ENCODE results near the gene OR10T2.

OR10T2 gene

DNA sequence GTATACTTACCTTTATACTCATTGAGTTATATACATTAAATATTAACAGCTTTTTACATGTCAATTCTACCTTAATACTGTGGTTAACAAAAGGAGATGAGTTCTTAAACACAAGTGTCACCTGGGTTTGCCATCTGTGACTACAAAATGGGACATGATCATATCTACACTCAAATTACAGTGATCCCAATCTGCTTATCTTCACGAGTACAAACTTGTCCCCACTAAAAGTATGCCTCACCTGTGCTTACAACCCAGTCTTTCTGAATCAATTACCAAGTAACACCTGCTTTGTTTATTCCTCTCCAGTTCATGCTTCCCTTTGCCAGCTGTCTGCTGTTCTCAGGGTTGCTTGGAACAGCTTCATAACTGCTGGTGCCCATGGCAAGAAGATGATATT is 36.8 kb downstream of the OR10T2 start:
- TF ChIP-seq TAF1 (IDR thresholded peaks at IDR 0.05; ENCODE audit: borderline replicate concordance, insufficient read depth, low read length) (no peak), REST (IDR thresholded peaks at IDR 0.05; ENCODE audit: insufficient read depth in 1 of 2, low read depth in 2 of 2, low read length in 2 of 2) (no peak), FOXP2 (optimal IDR thresholded peaks at IDR 0.05; ENCODE audit: borderline replicate concordance, extremely low read depth, extremely low read length, insufficient read depth) (no peak), POLR2AphosphoS5 (IDR thresholded peaks at IDR 0.05; ENCODE audit: low read depth, low read length) (no peak), SIN3A (IDR thresholded peaks at IDR 0.05; ENCODE audit: borderline replicate concordance, insufficient read depth, low read length) (no peak)

GRCh38 chr1:158357441-158357840 is 41.8 kb downstream of the OR10T2 start:
- TF ChIP-seq REST (IDR thresholded peaks at IDR 0.05; ENCODE audit: insufficient read depth in 1 of 2, low read depth in 2 of 2, low read length in 2 of 2) (no peak), FOXP2 (optimal IDR thresholded peaks at IDR 0.05; ENCODE audit: borderline replicate concordance, extremely low read depth, extremely low read length, insufficient read depth) (no peak), POLR2AphosphoS5 (IDR thresholded peaks at IDR 0.05; ENCODE audit: low read depth, low read length) (no peak), SIN3A (IDR thresholded peaks at IDR 0.05; ENCODE audit: borderline replicate concordance, insufficient read depth, low read length) (no peak), TAF1 (IDR thresholded peaks at IDR 0.05; ENCODE audit: borderline replicate concordance, insufficient read depth, low read length) (no peak)

GRCh38 chr1:158356616-158357015 is 42.6 kb downstream of the OR10T2 start:
- no peak for TF ChIP-seq TAF1 (IDR thresholded peaks at IDR 0.05; ENCODE audit: borderline replicate concordance, insufficient read depth, low read length)
- TF ChIP-seq FOXP2 (optimal IDR thresholded peaks at IDR 0.05; ENCODE audit: borderline replicate concordance, extremely low read depth, extremely low read length, insufficient read depth), result no peak
- no peak for TF ChIP-seq POLR2AphosphoS5 (IDR thresholded peaks at IDR 0.05; ENCODE audit: low read depth, low read length)
- no peak for TF ChIP-seq SIN3A (IDR thresholded peaks at IDR 0.05; ENCODE audit: borderline replicate concordance, insufficient read depth, low read length)
- no peak for TF ChIP-seq REST (IDR thresholded peaks at IDR 0.05; ENCODE audit: insufficient read depth in 1 of 2, low read depth in 2 of 2, low read length in 2 of 2)

- TF ChIP-seq SIN3A (IDR thresholded peaks at IDR 0.05; ENCODE audit: borderline replicate concordance, insufficient read depth, low read length) (no peak), REST (IDR thresholded peaks at IDR 0.05; ENCODE audit: insufficient read depth in 1 of 2, low read depth in 2 of 2, low read length in 2 of 2) (no peak), FOXP2 (optimal IDR thresholded peaks at IDR 0.05; ENCODE audit: borderline replicate concordance, extremely low read depth, extremely low read length, insufficient read depth) (no peak), TAF1 (IDR thresholded peaks at IDR 0.05; ENCODE audit: borderline replicate concordance, insufficient read depth, low read length) (no peak), POLR2AphosphoS5 (IDR thresholded peaks at IDR 0.05; ENCODE audit: low read depth, low read length) (no peak)
Observed at GRCh38 chr1:158355773-158356285, 43.4 kb downstream of the OR10T2 start.

DNA sequence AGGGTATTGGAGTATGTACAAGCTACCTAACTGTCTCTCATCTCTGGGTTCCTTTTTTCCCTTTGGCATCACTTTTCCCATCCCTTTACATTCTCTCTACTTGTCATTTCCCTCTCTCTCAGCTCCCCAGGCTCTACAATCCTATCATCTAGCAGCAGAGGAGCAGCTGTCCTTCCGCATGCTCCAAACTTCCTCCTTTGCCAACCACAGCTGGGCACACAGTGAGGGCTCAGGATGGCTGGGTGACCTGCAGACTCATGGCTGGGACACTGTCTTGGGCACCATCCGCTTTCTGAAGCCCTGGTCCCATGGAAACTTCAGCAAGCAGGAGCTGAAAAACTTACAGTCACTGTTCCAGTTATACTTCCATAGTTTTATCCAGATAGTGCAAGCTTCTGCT is 45.0 kb downstream of the OR10T2 start:
- TF ChIP-seq SIN3A (IDR thresholded peaks at IDR 0.05; ENCODE audit: borderline replicate concordance, insufficient read depth, low read length), result no peak
- TF ChIP-seq TAF1 (IDR thresholded peaks at IDR 0.05; ENCODE audit: borderline replicate concordance, insufficient read depth, low read length), result no peak
- TF ChIP-seq POLR2AphosphoS5 (IDR thresholded peaks at IDR 0.05; ENCODE audit: low read depth, low read length), result no peak
- TF ChIP-seq REST (IDR thresholded peaks at IDR 0.05; ENCODE audit: insufficient read depth in 1 of 2, low read depth in 2 of 2, low read length in 2 of 2), result no peak
- no peak for TF ChIP-seq FOXP2 (optimal IDR thresholded peaks at IDR 0.05; ENCODE audit: borderline replicate concordance, extremely low read depth, extremely low read length, insufficient read depth)

All from PFSK-1 (cell line).